HG02840 (cell line): Measurements from ENCODE around the gene SGCA.

ENCODE experiments used
- ATAC-seq: cut with Tn5 transposase; IDR thresholded peaks from one replicate; pipeline ENCODE4 v1.9.1; 2021; ENCODE audit warnings: mild to moderate bottlenecking, moderate library complexity, moderate number of reproducible peaks; ENCODE audit not compliant: unreplicated experiment, low FRiP score

SGCA gene

DNA sequence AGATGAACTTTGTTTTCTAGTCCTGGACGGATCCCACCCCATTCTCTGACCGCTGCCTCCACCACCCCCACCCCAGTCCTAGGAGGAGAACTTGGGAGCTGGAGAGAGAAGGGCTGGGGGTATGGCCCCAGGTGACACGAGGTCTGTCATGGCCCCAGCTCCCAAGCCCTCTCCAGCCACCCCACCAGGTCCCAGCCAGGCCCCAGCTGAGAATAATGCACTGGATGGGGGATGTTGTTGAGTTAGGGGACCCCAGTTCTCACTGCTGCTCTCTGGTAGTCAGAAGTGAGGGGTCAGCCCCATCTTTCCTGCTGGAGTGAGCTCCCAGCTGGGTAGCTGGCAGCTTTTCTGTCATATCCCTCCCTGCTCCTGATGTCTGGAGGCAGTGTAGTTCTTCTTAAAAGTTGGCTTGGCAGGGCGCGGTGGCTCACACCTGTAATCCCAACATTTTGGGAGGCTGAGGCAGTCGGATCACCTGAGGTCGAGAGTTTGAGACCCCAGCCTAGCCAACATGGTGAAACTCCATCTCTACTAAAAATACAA, 40.2 kb downstream of the SGCA start:
- ATAC-seq, result no peak

DNA sequence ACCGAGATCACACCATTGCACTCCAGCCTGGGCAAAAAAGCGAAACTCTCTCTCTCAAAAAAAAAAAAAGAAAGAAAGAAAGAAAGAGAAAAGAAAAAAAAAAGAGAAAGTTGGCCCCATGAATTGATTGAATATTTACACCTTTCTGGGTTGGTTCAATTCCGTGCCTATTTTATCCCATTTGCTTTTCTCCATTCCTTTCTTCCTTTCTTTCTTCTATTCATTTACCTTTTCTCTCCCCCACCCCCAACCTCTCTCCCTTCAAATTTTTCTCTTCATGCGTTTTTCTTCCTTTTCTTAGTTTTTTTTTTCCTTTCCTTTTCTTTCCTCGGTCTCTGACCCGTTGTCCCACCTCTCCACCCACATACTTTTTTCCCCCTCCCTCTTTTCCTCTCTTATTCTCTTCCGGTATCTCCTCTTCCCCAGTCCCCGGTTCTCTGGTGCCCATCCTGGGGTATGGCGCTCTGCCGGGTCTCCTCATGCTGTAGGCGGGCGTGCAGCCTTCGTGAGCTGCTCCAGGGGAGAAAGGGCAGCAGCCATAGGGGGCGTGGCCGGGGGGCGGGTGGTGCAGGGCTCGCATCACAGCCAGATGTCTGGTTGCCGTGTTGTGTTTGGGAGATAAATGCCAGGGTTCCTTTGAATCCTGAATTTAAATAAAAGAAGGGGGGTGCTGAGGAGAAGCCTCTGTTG, 40.9 kb downstream of the SGCA start:
- no peak for ATAC-seq

DNA sequence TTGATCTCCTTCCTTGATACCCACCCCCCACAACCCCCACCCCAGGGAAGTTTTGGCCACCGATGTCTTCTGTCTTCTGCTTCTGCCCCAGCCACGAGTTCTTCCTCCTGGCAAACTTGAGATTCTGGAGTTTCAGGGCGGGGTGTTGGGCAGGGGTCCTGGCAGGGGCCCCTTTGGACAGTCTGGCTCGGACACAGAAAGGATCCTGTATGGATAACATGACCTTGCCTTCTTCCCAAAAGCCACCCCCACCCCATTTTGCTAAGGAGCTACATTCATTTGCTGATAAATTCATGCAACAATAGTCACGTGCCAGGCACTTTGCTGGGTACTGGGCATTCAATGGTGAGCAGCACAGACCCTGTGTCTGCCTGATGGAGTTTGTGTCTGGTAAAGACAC, 41.5 kb downstream of the SGCA start:
- ATAC-seq, result no peak

DNA sequence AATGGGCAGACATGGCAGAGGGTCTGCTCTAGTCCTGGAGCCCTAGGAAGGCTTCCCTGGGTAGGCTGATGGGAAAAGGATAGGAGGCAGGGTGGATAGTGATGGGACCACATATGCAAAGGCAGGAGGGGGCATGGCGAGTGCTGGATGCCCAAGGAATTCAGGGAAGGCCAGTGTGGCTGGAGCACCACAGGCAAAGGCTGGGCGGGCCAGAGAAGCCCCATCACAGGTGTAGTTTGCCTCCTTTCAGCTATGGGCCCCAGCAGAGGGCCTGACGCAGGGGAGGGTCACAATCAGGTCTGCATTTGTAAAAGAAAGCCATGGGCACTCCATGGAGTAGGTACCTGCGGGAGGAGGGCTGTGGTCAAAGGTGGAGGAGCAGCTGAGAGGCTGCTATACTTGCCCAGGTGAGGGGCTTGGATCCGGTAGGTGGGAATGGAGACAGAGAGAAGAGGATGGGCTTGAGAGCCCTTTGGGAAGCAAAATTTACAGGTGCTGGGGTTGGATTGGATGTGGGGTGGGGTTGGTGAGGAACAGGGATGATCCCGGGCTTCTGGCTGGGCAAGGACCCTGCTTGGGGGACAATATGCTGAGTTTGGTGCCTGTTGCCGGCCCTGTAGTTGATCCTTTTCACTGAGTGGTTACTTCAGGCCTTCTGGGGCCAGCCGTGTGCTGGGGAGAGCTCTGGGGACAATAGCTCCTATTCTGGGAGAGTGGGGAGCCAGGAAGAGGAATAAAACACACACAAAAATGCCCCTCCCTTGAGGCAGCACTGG, 42.2 kb downstream of the SGCA start:
- ATAC-seq, result no peak

DNA sequence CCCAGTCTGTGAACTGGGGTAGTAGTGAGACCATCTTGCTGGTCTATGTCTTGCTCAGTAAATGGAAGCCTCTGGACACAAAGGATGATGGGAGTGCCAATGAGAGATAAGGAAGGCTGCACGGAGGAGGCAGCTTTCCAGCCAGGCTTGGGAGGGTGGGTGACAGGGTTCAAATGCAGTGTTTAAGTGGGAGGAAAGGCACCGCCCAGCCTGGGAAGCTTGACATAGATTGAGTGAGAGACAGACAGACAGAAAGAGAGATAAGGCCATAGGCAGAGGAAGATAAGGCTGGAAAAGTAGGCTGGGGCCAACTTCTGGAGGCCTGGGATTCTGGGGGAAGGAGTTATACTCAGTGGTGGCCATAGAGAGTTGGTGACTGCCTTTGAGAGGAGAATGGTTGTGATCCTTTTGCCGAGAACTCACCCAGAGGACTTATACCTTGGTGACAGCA, 42.8 kb downstream of the SGCA start:
- ATAC-seq, result no peak

DNA sequence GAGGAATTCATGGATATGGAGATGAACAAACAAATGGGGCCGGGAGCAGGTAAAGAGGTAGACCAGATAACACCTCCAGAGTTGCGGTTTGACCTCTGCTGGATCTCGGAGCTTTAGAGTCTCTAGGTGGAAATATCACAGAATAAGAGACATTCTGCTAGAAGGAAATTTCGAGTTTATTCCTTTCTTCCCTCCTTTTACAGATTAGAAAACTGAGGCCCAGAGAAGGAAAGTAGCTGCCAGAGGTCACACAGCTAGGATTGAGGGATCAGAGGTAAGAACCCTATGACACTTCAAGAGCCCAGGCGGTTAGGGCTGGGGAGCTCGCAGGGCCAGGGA, 43.3 kb downstream of the SGCA start:
- ATAC-seq, result no peak

DNA sequence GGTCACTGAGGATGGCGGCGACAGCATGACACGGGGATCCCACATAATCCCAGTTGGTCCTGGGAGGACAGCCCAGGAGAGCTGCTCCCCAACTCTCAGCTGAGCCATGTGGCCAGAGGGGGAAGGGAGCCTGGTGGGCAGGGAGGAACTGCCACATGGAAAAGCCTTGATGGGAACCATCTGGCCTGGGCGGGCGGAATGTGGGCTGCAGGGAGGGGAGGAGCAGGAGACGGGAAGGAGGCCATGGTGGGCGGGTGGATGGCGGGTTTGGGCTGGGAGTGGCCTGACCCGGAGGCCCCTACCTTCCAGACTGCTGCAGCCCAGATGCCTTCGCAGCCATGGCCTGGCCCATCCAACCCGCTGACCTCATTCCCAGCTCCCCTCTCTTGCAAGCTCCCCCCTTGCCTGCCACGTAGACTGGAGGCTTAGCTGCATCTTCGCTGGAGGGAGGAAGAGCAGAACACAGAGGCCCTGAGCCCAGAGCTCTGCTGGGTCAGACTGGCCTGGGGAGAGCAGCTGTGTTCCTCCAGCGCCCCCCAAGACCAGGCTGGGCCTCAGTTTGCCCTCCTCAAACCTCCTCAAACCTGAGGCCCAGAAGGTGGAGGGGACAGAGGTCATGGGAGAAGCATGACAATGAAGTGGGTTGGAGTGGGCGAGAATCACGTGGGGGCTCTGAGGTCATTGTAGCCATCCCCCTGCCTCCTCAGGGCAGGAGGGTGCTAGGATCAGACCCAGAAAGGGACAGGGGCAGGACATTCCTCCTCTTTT, 43.9 kb downstream of the SGCA start:
- ATAC-seq, result no peak

DNA sequence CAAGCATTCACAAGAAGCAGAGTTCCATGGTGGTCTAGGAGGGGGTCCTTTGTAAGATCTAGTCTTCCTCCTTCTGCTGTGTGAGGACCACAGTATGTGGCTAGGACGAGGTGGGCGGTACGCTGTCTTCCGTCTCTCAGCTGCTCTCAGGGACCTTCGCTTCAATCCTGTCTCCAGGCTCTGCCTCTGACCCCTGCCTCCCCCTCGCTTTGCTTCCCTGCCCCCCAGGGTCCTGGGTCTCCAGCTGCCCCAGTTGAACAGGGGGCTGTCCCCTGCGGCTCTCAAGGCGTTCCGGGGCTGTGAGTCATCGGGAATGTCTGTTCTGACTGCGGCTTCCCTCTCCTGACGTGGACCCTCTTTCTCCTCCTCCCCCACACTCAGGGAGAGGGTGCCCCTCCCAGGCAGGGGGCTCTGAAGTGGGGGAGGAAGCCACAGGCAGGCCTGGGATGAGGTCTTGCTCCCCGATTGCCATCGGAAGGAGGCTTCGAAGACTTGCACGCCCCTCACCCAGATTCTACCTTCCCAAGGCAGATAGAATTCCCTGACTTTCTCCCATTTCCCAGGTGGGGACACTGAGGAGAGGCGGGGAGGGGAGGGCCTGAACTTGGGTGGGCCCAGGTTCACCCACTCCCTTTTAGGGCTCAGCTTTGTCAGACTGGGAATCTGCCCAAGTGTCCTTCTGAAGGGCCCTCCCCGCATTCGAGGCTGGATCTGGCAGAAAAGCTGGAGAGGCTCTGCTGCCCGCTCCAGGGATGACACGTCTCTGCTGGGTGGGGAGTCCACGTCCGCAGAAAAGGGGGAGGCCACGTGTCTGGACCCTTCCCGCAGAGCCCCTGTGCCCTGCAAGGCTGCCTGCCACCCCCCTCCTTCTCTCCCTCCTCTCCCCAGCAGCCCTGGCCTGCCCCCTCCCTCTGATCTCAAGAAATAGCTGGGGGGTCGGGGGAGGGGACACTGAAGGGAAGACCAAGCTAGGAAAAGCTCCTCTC, 44.7 kb downstream of the SGCA start:
- ATAC-seq, result no peak

DNA sequence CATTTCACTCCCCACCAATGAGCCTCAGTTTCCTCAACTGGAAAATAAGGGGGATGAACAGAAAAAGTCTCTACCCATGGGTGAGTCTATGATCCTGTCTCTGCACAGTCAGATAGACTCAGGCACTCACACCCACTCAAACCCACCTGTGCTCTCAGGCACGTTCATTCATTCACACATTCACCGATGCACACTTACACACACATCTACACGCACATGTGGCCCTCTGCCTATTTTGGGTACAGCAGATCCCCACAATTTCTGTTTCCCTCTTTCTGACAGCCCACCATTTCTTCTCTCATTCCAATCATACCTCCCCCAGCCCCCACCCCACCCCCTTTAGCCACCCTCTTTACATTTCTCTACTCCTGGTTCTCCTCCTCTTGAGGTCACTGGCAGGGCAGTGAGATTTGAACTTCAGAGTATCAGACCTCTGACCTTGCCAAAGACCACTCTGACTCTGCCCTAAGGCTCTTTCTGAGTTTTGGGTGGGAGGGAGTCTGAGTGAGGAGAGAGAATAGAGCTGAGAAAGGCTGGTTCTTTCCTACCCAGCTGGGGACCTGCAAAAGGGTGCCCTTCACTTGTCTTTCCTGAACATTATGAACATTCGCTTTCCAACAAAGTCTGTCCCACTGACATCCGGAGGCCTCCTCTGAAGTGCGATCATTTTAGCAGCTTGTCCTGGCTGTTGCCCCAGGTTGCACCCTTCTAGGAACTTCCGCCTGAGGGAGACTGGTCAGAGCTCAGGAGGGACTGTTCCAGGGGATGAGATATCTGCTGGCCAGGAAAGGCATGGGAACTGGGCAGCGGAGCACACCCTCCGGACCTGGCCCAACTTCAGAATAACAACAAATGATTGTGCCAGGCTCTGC, 45.7 kb downstream of the SGCA start:
- ATAC-seq, result no peak

DNA sequence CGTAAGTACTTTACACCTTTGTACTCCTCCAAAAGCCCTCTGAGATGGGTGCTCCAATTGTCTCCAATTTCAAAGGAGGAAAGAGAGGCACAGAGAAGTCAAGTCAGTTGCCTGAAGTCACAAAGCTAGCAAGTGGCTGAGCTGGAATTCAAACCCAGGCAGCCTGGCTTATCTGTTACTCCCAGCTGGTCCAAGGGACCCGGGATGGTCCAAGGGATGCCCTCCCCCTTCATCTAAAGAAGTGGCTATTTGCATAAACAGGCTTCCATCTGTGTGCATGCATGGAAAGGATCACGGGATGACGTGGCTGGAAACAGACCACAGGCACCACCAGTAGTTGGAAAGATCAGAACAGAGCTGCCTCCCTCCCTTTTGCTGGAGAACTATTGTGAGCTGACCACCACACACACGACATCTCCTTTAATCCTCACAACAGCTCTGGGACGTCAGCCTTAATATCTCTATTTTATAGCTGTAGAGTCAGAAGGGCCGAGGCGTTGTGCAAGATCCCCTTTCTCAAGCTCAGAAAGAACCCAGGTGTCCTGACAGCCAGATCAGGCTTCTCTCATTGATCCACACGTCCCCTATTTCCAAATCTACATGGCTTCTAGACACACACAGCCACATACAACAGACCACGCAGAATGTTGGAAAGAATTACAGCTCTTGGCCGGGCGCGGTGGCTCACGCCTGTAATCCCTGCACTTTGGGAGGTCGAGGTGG, 46.5 kb downstream of the SGCA start:
- no peak for ATAC-seq

DNA sequence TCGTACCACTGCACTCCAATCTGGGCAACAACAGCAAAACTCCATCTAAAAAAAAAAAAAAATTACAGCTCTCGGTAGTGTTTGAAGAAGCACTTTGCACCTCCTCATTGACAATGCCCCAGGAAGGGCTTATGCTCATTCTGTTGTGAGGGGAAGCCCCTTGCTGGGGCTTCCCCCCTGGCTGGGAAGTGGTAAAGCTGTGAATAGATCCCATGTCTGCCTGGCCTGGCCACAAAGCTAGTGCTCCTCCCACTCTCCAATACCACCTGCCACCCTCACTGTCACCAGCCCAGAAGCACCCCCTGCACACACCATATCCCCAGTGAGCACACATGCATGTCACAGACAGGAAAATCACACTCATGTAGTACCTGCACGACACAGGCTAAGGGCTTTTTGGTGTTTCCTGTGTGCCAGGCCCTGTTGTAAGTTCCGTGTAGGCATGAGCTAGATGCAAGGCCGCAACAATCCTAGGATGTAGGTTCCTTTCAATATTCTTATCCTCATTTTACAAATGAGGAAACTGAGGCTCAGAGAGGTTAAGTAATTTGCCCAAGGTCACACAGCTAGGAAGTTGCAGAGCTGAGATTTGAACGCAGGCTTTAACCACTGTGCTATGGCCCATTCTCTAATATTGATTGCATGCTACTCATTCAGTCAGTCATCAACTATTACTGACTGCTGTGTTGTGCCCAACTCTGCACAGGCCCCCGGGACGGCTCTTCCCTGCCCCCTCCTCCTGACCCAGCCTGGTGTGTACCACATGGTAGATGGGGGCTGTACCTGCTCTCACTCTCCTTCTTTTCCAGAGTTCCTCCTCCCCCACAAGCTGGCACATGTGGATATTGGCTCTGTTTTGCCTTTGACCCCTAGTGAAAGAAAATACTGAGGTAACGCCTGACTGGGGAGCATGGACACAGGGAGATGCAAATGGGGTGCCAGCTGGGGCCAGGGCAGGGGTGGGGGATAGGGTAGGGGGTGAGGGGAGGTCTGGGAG, 47.5 kb downstream of the SGCA start:
- ATAC-seq, result no peak

DNA sequence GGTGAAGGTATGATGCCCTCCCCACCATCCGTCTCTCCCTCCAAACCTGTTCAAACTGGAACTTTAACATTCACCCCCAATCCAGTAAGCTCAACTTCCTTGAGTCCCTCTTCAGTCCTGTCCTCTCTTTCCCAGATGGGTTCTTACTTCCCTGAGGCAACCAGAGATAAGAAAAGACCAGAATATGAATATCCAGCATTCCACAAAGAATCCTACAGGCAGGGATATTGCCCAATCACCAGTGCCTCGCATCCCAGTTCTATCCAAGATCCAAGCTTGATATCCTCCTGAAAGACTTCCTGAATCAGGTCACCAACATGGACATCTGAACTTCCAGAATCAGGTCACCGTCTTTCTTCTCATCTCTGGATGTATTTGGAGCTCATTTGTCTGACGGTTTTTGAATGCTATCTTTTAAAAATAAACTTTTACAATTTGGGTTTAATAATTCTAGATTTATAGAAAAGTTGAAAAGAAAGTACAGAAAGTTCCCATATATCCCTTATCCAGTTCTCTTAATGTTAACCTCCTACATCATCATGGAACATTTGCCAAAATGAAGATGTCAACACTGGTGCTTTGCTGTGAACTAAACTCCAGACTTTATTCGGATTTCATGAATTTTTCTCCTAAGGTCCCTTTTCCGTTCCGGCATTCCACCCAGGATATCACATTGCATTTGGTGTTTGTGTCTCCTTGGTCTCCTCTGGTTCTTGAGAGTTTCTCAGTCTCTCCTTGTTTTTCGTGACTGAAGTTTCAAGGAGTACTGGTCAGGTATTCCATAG, 49.4 kb downstream of the SGCA start:
- no peak for ATAC-seq

DNA sequence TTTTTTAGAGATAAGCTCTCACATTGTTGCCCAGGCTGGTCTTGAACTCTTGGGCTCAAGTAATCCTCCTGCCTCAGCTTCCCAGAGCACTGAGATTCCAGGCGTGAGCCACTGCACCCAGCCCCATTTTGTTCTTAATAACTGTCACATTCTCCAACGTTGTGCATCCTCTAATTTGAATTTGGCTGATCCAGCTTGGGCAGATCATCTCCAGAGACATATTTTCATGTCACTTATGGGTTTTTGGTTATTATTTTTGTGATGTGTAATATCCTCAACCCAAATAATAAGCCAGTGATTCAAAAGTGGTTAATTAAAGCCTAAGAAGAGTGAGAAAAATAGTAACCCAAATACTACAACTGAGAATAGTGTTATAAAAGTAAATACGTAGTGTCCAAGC, 51.8 kb downstream of the SGCA start:
- no peak for ATAC-seq

DNA sequence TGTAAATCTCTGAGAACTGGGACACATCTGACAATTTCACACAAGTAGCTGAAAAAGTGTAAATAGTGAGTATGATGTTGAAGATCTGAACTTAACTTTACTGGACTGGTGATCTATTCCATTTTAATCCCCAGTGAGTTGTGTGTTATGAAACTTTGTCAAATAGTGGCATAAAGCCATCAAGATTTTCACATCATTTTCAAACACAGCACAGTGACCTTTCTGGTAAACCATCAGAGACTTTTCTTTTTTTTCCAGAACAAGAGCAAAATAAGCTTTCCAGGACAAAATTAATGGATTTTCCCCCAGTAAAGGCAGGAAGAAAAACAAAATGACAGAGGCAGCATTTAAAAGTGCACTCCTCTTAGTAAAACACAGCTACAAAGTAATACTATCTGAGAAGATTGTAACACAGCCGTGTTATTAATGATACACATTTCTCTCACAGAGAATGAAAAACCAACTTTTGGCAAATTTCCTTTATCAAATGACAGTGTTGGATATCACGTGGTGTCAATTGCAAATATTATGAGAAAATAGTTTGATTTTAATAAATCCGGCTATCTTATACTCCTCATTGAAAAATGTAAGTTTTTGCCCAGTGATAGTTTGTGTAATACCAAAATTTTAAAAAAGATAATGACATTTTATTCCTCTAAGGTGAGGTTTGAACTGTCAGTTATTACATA, 52.4 kb downstream of the SGCA start:
- ATAC-seq, result no peak

DNA sequence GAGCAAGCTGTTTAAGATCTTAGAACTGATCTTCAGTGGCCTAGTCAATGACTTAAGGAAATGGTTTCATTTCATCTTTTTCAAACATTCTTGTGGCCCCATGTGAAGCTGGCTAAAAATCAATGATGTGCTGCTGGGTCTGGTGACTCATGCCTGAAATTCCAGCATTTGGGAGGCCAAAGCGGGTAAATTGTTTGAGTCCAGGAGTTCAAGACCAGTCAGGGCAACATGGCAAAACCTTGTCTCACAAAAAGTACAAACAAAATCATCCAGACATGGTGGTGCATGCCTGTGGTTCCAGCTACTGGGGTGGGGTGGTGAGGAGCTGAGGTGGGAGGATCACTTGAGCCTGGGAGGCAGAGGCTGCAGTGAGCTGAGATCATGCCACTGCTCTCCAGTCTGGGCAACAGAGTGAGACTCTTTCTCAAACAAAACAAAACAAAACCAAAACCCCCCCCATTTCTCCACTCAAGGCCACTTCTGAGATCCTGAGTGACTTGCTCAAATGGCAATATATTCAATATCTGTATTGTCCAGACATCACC, 53.0 kb downstream of the SGCA start:
- ATAC-seq, result no peak

DNA sequence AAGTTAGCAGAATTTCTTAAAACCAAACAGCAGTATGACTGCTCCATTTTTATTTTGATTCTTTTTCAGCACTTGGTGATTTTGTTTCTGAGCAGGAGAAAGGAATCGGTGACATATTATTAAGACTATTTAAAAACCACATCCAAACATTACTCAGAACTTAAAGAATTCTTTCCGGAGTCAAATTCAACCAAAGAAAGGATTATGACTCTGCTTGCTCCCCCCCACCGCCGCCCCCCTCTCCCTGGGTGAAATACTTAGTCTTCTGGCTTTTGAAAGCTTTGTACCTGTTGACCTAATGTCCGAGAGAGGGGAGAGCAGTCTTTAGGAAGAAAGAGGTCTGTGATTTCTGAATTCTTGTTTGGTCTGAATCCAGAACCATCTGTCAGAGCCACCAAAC, 53.5 kb downstream of the SGCA start:
- no peak for ATAC-seq
